ENCODE measurements around the gene LRRC9.
A peak's percentile ranks its signal among the peaks of the same experiment; 100 is the strongest.

LRRC9 gene

DNA sequence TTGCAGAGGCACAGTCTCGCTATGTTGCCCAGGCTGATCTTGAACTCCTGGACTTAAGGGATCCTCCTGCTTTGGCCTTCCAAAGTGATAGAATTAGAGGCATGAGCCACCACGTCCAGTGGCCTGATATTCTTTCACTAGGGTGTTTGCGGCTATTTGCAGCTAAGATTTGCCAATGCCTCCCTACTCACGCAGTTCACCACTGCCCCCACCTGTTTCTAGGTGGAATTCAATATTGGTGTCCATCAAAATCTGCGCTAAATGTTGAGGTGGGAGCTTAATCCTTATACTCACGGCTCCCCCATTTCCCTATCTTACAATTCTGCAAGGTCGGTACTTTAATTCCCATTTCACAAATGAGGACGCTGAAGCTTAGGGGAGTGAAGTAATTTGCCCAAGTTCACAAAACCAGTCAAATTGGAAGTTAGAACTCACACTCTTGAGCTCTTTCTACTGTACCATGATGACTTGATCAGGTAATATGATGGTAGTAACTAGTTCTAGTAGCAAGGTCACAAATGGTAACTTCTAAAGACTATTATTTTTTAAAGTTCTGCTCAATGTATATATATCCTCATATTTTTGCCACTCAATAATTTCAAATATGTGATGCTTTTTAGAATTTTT is 22.1 kb upstream of the LRRC9 start:
- Histone ChIP-seq H3K27me3 (ENCODE audit: low read length) (no peaks in the 10 kb centered on the region), H2AFZ (ENCODE audit: low read depth, low read length, severe bottlenecking) (no peak overlapping the region), H3K4me2 (ENCODE audit: low read depth, low read length, poor library complexity, severe bottlenecking) (no peak overlapping the region), H3K79me2 (ENCODE audit: insufficient read depth, low read length) (no peaks in the 10 kb centered on the region), H3K27ac (ENCODE audit: low read depth, low read length) (no peak overlapping the region), H3F3A (ENCODE audit: insufficient read depth) (no peaks in the 10 kb centered on the region), H3K9ac (ENCODE audit: low read length) (no peak overlapping the region), H3K9me2 (replicated peaks; ENCODE audit: insufficient read depth, low read length) (no peaks in the 10 kb centered on the region), H3K36me3 (ENCODE audit: low read length) (no peaks in the 10 kb centered on the region), H3K4me3 (ENCODE audit: insufficient read depth, low read length, poor library complexity, severe bottlenecking) (no peak overlapping the region), H4K20me1 (ENCODE audit: low read depth, low read length) (no peaks in the 10 kb centered on the region), H3K9me3 (ENCODE audit: insufficient read depth, low read length) (peaks cover 6% of the 10 kb centered on the region; the same call in 1 of the 2 replicates)
- TF ChIP-seq, protein P1, sequence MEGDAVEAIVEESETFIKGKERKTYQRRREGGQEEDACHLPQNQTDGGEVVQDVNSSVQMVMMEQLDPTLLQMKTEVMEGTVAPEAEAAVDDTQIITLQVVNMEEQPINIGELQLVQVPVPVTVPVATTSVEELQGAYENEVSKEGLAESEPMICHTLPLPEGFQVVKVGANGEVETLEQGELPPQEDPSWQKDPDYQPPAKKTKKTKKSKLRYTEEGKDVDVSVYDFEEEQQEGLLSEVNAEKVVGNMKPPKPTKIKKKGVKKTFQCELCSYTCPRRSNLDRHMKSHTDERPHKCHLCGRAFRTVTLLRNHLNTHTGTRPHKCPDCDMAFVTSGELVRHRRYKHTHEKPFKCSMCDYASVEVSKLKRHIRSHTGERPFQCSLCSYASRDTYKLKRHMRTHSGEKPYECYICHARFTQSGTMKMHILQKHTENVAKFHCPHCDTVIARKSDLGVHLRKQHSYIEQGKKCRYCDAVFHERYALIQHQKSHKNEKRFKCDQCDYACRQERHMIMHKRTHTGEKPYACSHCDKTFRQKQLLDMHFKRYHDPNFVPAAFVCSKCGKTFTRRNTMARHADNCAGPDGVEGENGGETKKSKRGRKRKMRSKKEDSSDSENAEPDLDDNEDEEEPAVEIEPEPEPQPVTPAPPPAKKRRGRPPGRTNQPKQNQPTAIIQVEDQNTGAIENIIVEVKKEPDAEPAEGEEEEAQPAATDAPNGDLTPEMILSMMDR (IDR thresholded peaks at IDR 0.05; ENCODE audit: insufficient read depth, low read length, poor library complexity, severe bottlenecking) = peak; percentile 30
- no peak for TF ChIP-seq EZH2phosphoT487 (conservative IDR thresholded peaks at IDR 0.05; ENCODE audit: low read length)

DNA sequence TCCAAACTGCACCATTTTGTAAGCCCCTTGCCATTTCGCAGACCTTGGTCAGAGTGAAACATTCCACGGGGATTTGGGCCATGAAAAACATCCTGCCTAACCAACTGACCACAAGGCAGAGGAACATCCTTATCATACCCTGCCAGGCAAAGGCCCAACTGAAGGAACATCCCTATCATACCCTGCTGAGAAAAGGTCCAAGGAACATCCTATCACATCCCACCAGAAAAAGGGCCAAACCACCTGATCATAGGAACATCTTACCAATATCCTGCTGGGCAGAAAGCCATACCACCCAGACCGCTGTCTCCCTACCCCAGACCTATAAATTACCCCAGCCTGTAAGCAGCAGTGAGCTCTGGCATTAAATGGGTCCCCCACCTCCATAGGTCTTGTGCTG is 19.4 kb upstream of the LRRC9 start:
- no peak overlapping the region for H3K4me3 ChIP-seq (ENCODE audit: insufficient read depth, low read length, poor library complexity, severe bottlenecking)
- no peaks in the 10 kb centered on the region for H3K9me2 ChIP-seq (replicated peaks; ENCODE audit: insufficient read depth, low read length)
- H4K20me1 ChIP-seq (ENCODE audit: low read depth, low read length) = no peaks in the 10 kb centered on the region
- no peak overlapping the region for H3K4me2 ChIP-seq (ENCODE audit: low read depth, low read length, poor library complexity, severe bottlenecking)
- no peaks in the 10 kb centered on the region for H3K36me3 ChIP-seq (ENCODE audit: low read length)
- no peak overlapping the region for H3K27ac ChIP-seq (ENCODE audit: low read depth, low read length)
- H2AFZ ChIP-seq (ENCODE audit: low read depth, low read length, severe bottlenecking) = no peak overlapping the region
- H3K79me2 ChIP-seq (ENCODE audit: insufficient read depth, low read length) = no peaks in the 10 kb centered on the region
- H3K27me3 ChIP-seq (ENCODE audit: low read length) = no peaks in the 10 kb centered on the region
- peaks cover 6% of the 10 kb centered on the region; the same call in 1 of the 2 replicates for H3K9me3 ChIP-seq (ENCODE audit: insufficient read depth, low read length)
- TF ChIP-seq, protein P1 (IDR thresholded peaks at IDR 0.05; ENCODE audit: insufficient read depth, low read length, poor library complexity, severe bottlenecking) = no peak
- no peak for TF ChIP-seq EZH2phosphoT487 (conservative IDR thresholded peaks at IDR 0.05; ENCODE audit: low read length)
- no peaks in the 10 kb centered on the region for H3F3A ChIP-seq (ENCODE audit: insufficient read depth)
- H3K9ac ChIP-seq (ENCODE audit: low read length) = no peak overlapping the region

DNA sequence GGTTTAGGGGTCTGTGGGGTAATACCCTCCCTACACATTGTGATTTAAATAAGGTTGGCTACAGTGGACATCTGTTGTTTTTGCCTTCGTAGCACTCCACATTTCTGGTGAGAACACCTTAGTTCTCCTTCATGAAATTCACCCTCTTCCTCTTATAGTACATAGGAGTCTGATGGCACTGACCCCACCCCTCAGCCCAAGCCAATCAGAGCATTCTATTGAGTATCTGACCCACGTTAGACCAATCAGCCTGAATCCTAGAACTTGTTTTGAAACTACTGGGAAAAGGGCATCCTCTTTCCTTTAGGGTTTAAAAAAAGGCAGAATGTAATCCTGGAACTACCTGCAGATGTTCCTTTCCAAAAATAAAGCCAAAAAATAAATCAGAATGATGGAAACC is 15.8 kb upstream of the LRRC9 start:
- Histone ChIP-seq H3K9me3 (ENCODE audit: insufficient read depth, low read length) (peaks cover 6% of the 10 kb centered on the region; the same call in 1 of the 2 replicates), H3K4me3 (ENCODE audit: insufficient read depth, low read length, poor library complexity, severe bottlenecking) (no peak overlapping the region), H3K27ac (ENCODE audit: low read depth, low read length) (no peak overlapping the region), H3K4me2 (ENCODE audit: low read depth, low read length, poor library complexity, severe bottlenecking) (no peak overlapping the region), H3K36me3 (ENCODE audit: low read length) (no peaks in the 10 kb centered on the region), H3K9me2 (replicated peaks; ENCODE audit: insufficient read depth, low read length) (no peaks in the 10 kb centered on the region), H3K9ac (ENCODE audit: low read length) (no peak overlapping the region), H3F3A (ENCODE audit: insufficient read depth) (no peaks in the 10 kb centered on the region), H3K79me2 (ENCODE audit: insufficient read depth, low read length) (no peaks in the 10 kb centered on the region), H4K20me1 (ENCODE audit: low read depth, low read length) (no peaks in the 10 kb centered on the region), H3K27me3 (ENCODE audit: low read length) (no peaks in the 10 kb centered on the region), H2AFZ (ENCODE audit: low read depth, low read length, severe bottlenecking) (no peak overlapping the region)
- TF ChIP-seq, protein P1 (IDR thresholded peaks at IDR 0.05; ENCODE audit: insufficient read depth, low read length, poor library complexity, severe bottlenecking) = no peak
- TF ChIP-seq EZH2phosphoT487 (conservative IDR thresholded peaks at IDR 0.05; ENCODE audit: low read length) = no peak

All from SU-DHL-6 (cell line).